GM12878 (cell line): ENCODE data around the gene HOXD3. TPM values are rescaled to one million over a fixed set of nuclear protein-coding genes. Genes with fewer than 3 reads are reported as not detected.

Experiments used
- ATAC-seq: fragments of 200-7000 bp; cut with Tn5 transposase; 3 replicates; pipeline ENCODE4 v1.9.1; 2020; ENCODE audit warnings: mild to moderate bottlenecking, moderate library complexity
- BruUV-seq: library from RNA; stranded (reverse); fragments of 400-500 nt; replicated peaks from 2 replicates; lab custom pipeline; 2021; lab: Mats Ljungman, UMichigan
- CTCF ChIA-PET: fragments of 300-600 bp; sonication (Branson Sonifier 250); formaldehyde crosslinking; extraction: SDS; loops from one replicate; lab custom pipeline; 2021; ENCODE audit warnings: inconsistent platforms; lab: Yijun Ruan, JAX
- POLR2A ChIA-PET: fragments of 350-600 bp; formaldehyde crosslinking; extraction: SDS; loops from one replicate; lab custom pipeline; 2021; ENCODE audit warnings: inconsistent platforms; lab: Charles Lee
- RAD21 ChIA-PET: fragments of 300-600 bp; sonication (Branson Sonifier 250); formaldehyde crosslinking; loops from one replicate; lab custom pipeline; 2023; ENCODE audit warnings: antibody characterized with exemption; ENCODE audit not compliant: unreplicated experiment; lab: Charles Lee
- SMC1A ChIA-PET: fragments of 300-600 bp; sonication (Branson Sonifier 250); formaldehyde crosslinking; loops from one replicate; lab custom pipeline; 2023; ENCODE audit not compliant: unreplicated experiment, uncharacterized antibody; lab: Charles Lee
- DNase-seq: peaks from one replicate; pipeline ENCODE4 v3.0.0-alpha.2; 2011; ENCODE audit warnings: low read depth, low spot score
- FAIRE-seq: peaks from 3 replicates; lab custom pipeline; 2011; peaks lifted over from hg19 to GRCh38; lab: Jason Lieb, UNC
- H2AFZ ChIP-seq: 2 replicates; pipeline ENCODE4 v1.6.0; 2011; ENCODE audit warnings: low read depth, low read length, control low read depth; ENCODE audit not compliant: control insufficient read depth
- H3K27ac ChIP-seq: 2 replicates; pipeline ENCODE4 v1.5.1; 2011; ENCODE audit warnings: control low read depth; ENCODE audit not compliant: control insufficient read depth, insufficient read depth
- H3K27me3 ChIP-seq, 2 experiments: replicated peaks in 1 of 2; 2 replicates each; pipeline versions ENCODE4 v1.6.0 to v1.6.1; 2011; ENCODE audit warnings: low read length in 1 of 2; ENCODE audit not compliant: control insufficient read depth in 2 of 2, insufficient read depth in 2 of 2
- H3K36me3 ChIP-seq, 2 experiments: 2 replicates each; pipeline ENCODE4 v1.5.1; 2011; ENCODE audit warnings: low read length in 1 of 2; ENCODE audit not compliant: control insufficient read depth in 2 of 2, insufficient read depth in 2 of 2
- H3K4me1 ChIP-seq: 2 replicates; pipeline ENCODE4 v1.6.1; 2011; ENCODE audit warnings: mild to moderate bottlenecking, low read length, moderate library complexity, mixed read lengths; ENCODE audit not compliant: control insufficient read depth, insufficient read depth
- H3K4me2 ChIP-seq: 2 replicates; pipeline ENCODE4 v1.6.0; 2011; ENCODE audit warnings: control low read depth; ENCODE audit not compliant: control insufficient read depth, insufficient read depth
- H3K4me3 ChIP-seq: fragments of 200-600 bp; sonication (generic); 2 replicates; pipeline ENCODE4 v1.5.1; 2016
- H3K79me2 ChIP-seq: 2 replicates; pipeline ENCODE4 v1.6.0; 2011; ENCODE audit warnings: low read length; ENCODE audit not compliant: control insufficient read depth, insufficient read depth
- H3K9ac ChIP-seq: 2 replicates; pipeline ENCODE4 v1.8.0; 2011; ENCODE audit warnings: low read length, control low read depth, mixed read lengths; ENCODE audit not compliant: control insufficient read depth, insufficient read depth
- H3K9me3 ChIP-seq: replicated peaks from 3 replicates; pipeline ENCODE4 v1.5.1; 2011; ENCODE audit warnings: mild to moderate bottlenecking, low read length; ENCODE audit not compliant: control insufficient read depth, insufficient read depth
- H4K20me1 ChIP-seq: 2 replicates; pipeline ENCODE4 v1.6.0; 2011; ENCODE audit not compliant: control insufficient read depth, insufficient read depth
- BHLHE40 ChIP-seq, 2 experiments: fragments of 450-650 bp in 1 of 2; IDR thresholded peaks; 2 replicates each; pipeline ENCODE4 v1.6.1; 2011 to 2017; ENCODE audit warnings: low read depth in 2 of 2, borderline replicate concordance in 1 of 2, improper control_type of control experiment in 1 of 2, low read length in 1 of 2, mild to moderate bottlenecking in 1 of 2
- CBFB ChIP-seq: IDR thresholded peaks from 2 replicates; pipeline ENCODE4 v1.6.1; 2016; ENCODE audit warnings: antibody characterized with exemption, low read depth
- CHD1 ChIP-seq: IDR thresholded peaks from 2 replicates; pipeline ENCODE4 v1.6.1; 2012; ENCODE audit warnings: low read depth, low read length, improper control_type of control experiment
- CREM ChIP-seq: IDR thresholded peaks from 2 replicates; pipeline ENCODE4 v1.6.1; 2014; ENCODE audit warnings: antibody characterized with exemption, low read depth
- DPF2 ChIP-seq: fragments of 450-650 bp; IDR thresholded peaks from 2 replicates; pipeline ENCODE4 v1.6.1; 2017; ENCODE audit warnings: mild to moderate bottlenecking
- JUNB ChIP-seq: IDR thresholded peaks from 2 replicates; pipeline ENCODE4 v1.6.1; 2016; ENCODE audit warnings: antibody characterized with exemption, mild to moderate bottlenecking
- KAT2A ChIP-seq: conservative IDR thresholded peaks from 2 replicates; pipeline ENCODE4 v1.6.1; 2011; ENCODE audit warnings: low read depth, low read length; ENCODE audit not compliant: control insufficient read depth
- MEF2B ChIP-seq: fragments of 450-650 bp; IDR thresholded peaks from 2 replicates; pipeline ENCODE4 v1.6.1; 2018; ENCODE audit warnings: mild to moderate bottlenecking, moderate library complexity; ENCODE audit not compliant: partially characterized antibody, poor library complexity, severe bottlenecking
- NBN ChIP-seq: fragments of 450-650 bp; IDR thresholded peaks from 2 replicates; pipeline ENCODE4 v1.6.1; 2016
- POLR2AphosphoS5 ChIP-seq: IDR thresholded peaks from 2 replicates; pipeline ENCODE4 v1.6.1; 2011; ENCODE audit warnings: mild to moderate bottlenecking, low read length, inconsistent platforms
- SMAD5 ChIP-seq: IDR thresholded peaks from 2 replicates; pipeline ENCODE4 v1.6.1; 2016; ENCODE audit warnings: antibody characterized with exemption, low read depth
- SRF ChIP-seq, 2 experiments: IDR thresholded peaks; 2 replicates each; pipeline ENCODE4 v1.6.1; 2011; ENCODE audit warnings: low read depth in 2 of 2, low read length in 2 of 2, mild to moderate bottlenecking in 1 of 2, moderate library complexity in 1 of 2
- SUPT20H ChIP-seq: IDR thresholded peaks from 2 replicates; pipeline ENCODE4 v1.6.1; 2011; ENCODE audit warnings: low read depth, mild to moderate bottlenecking, low read length, moderate library complexity, borderline replicate concordance; ENCODE audit not compliant: control insufficient read depth
- TCF7 ChIP-seq: IDR thresholded peaks from 2 replicates; pipeline ENCODE4 v1.6.1; 2014; ENCODE audit warnings: antibody characterized with exemption, borderline replicate concordance
- YY1 ChIP-seq: IDR thresholded peaks from 2 replicates; pipeline ENCODE4 v1.6.1; 2011; ENCODE audit warnings: low read depth, mild to moderate bottlenecking, low read length
- ZNF384 ChIP-seq: IDR thresholded peaks from 2 replicates; pipeline ENCODE4 v1.6.1; 2012; ENCODE audit warnings: low read depth, mild to moderate bottlenecking, low read length, improper control_type of control experiment, borderline replicate concordance
- WGBS: methylation state at CpG from one replicate; pipeline ENCODE4 v1.1.6; 2016; ENCODE audit warnings: low lambda C conversion rate; ENCODE audit not compliant: insufficient replicate concordance, insufficient coverage; ENCODE audit errors: missing lambda C conversion rate; 5-methylcytosine and 5-hydroxymethylcytosine counted together
- in situ Hi-C: fragments of 300-500 bp; cut with MboI; formaldehyde crosslinking; loops from 9 replicates; pipeline ENCODE4 v1.14.3; 2018; ENCODE audit warnings: mixed read lengths
- intact Hi-C: fragments of 100-400 bp; cut with micrococcal nuclease; formaldehyde crosslinking; loops from one replicate; pipeline ENCODE4 v1.14.2; 2022; ENCODE audit not compliant: unreplicated experiment
- polyA plus RNA-seq, 11 experiments: library from polyadenylated mRNA; depleted of rRNA in 4 of 11; unstranded in 6 of 11; stranded (reverse) in 5 of 11; fragments of >200 nt; fragmentation: Nextera tagmentation in 4 of 11; fragmentation: Illumina TruSeq in 1 of 11; extraction: Ambion mirVana in 4 of 11; extraction: Trizol in 1 of 11; gene quantifications; 1 replicate in 1 of 11; 2 replicates in 10 of 11; pipeline versions ENCODE4 v1.2.1 to v1.2.3, GENCODE V29; 2011 to 2016; ENCODE audit warnings: inconsistent platforms in 2 of 11, missing spikeins in 2 of 11, low read depth in 1 of 11
- total RNA-seq, 4 experiments: library from RNA; depleted of rRNA in 3 of 4; stranded (reverse); fragments of >200 nt in 3 of 4; fragmentation: Illumina TruSeq in 1 of 4; extraction: Trizol in 1 of 4; gene quantifications; 2 replicates each; pipeline versions ENCODE4 v1.2.1 to v1.2.3, GENCODE V29; 2013 to 2021
- TF ChIP-seq, protein P1 (sequence below): fragments of 450-650 bp; IDR thresholded peaks from 2 replicates; pipeline ENCODE4 v1.6.1; 2017; ENCODE audit warnings: mild to moderate bottlenecking, moderate library complexity
- TF ChIP-seq, protein P2 (sequence below): fragments of 450-650 bp; formaldehyde crosslinking; IDR thresholded peaks from 2 replicates; pipeline ENCODE4 v1.4.0; 2022; ENCODE audit warnings: mild to moderate bottlenecking, moderate library complexity

Gene HOXD3
- total and polyA plus RNA-seq, 10 of the 15 experiments (the other 5 are each of a cell fraction or from before 2014, with no cell fraction given) = not detected

DNA sequence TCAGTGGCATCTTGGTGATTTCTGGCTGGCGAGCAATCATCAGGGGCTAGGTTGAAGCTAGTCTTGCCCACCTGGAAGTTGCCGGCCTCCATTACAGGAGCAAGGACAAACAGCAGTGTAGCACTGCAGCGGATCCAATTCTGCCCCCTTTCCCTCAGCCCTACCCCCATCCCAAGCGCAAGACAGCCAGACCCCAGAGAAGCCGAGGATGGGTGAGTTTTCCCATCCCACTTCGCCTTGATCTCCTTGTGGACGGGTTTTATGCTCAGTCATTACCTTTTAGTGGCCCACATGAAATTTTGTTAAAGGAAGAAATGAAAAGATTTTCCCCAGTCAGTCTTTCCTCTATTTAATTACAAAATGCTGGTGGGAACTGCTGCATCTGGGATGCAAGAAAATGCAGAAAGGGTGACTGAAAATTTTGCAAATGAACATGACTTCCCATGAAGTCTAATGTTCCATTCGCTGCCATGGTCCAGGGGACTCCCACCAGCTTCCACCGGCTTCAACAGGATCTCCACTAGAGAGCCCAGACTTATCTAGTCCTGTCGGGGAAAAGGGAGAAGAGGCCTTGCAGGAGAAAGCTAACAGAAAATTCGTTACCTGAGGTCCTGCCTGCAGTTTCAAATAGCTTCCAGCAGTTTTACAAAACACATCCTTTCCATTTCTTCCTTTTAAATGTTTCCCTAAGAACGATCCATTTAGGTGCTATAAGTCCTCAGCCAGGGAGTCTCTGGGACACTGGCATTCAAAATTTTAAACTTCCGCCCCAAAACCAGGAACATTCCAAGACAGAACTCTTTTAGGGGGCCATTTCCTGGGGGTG, 36.5 kb upstream of the HOXD3 start:
- Histone ChIP-seq H3K4me1 (no peaks in the 10 kb centered on the region), H3K79me2 (no peaks in the 10 kb centered on the region), H2AFZ (no peak overlapping the region), H4K20me1 (no peaks in the 10 kb centered on the region), H3K27me3 (peaks cover 7 to 37% of the 10 kb centered on the region in 2 experiments), H3K27ac (no peak overlapping the region), H3K9me3 (peaks cover 1% of the 10 kb centered on the region; the same call in 1 of the 3 replicates), H3K9ac (no peak overlapping the region), H3K4me2 (no peak overlapping the region), H3K36me3 (no peaks in the 10 kb centered on the region), H3K4me3 (no peak overlapping the region)
- intact Hi-C loops (no loop called here), in situ Hi-C loops (loop anchor here (10.0 kb wide), 1 partner anchor 704 kb away; no protein-coding TSS in a partner anchor)
- CTCF ChIA-PET = interaction anchor here (0.6 to 1.4 kb wide), 5 partner anchors 10 to 531 kb away, joined by 3 to 7 read pairs (median 4); no protein-coding TSS in a partner anchor
- DNase-seq = no peak
- POLR2A ChIA-PET = no interaction called here
- no peak for ATAC-seq
- no TSS peak for BruUV-seq
- SMC1A ChIA-PET = no interaction called here
- RAD21 ChIA-PET = no interaction called here
- WGBS = 23% methylated on average over 13 of the region's 13 CpGs
- no peak for FAIRE-seq
- TF ChIP-seq POLR2AphosphoS5 = no peak
- TF ChIP-seq CREM = no peak
- TF ChIP-seq SUPT20H = no peak
- no peak for TF ChIP-seq KAT2A
- TF ChIP-seq, protein P1, sequence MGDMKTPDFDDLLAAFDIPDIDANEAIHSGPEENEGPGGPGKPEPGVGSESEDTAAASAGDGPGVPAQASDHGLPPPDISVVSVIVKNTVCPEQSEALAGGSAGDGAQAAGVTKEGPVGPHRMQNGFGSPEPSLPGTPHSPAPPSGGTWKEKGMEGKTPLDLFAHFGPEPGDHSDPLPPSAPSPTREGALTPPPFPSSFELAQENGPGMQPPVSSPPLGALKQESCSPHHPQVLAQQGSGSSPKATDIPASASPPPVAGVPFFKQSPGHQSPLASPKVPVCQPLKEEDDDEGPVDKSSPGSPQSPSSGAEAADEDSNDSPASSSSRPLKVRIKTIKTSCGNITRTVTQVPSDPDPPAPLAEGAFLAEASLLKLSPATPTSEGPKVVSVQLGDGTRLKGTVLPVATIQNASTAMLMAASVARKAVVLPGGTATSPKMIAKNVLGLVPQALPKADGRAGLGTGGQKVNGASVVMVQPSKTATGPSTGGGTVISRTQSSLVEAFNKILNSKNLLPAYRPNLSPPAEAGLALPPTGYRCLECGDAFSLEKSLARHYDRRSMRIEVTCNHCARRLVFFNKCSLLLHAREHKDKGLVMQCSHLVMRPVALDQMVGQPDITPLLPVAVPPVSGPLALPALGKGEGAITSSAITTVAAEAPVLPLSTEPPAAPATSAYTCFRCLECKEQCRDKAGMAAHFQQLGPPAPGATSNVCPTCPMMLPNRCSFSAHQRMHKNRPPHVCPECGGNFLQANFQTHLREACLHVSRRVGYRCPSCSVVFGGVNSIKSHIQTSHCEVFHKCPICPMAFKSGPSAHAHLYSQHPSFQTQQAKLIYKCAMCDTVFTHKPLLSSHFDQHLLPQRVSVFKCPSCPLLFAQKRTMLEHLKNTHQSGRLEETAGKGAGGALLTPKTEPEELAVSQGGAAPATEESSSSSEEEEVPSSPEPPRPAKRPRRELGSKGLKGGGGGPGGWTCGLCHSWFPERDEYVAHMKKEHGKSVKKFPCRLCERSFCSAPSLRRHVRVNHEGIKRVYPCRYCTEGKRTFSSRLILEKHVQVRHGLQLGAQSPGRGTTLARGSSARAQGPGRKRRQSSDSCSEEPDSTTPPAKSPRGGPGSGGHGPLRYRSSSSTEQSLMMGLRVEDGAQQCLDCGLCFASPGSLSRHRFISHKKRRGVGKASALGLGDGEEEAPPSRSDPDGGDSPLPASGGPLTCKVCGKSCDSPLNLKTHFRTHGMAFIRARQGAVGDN = no peak
- no peak for TF ChIP-seq DPF2
- TF ChIP-seq, protein P2, sequence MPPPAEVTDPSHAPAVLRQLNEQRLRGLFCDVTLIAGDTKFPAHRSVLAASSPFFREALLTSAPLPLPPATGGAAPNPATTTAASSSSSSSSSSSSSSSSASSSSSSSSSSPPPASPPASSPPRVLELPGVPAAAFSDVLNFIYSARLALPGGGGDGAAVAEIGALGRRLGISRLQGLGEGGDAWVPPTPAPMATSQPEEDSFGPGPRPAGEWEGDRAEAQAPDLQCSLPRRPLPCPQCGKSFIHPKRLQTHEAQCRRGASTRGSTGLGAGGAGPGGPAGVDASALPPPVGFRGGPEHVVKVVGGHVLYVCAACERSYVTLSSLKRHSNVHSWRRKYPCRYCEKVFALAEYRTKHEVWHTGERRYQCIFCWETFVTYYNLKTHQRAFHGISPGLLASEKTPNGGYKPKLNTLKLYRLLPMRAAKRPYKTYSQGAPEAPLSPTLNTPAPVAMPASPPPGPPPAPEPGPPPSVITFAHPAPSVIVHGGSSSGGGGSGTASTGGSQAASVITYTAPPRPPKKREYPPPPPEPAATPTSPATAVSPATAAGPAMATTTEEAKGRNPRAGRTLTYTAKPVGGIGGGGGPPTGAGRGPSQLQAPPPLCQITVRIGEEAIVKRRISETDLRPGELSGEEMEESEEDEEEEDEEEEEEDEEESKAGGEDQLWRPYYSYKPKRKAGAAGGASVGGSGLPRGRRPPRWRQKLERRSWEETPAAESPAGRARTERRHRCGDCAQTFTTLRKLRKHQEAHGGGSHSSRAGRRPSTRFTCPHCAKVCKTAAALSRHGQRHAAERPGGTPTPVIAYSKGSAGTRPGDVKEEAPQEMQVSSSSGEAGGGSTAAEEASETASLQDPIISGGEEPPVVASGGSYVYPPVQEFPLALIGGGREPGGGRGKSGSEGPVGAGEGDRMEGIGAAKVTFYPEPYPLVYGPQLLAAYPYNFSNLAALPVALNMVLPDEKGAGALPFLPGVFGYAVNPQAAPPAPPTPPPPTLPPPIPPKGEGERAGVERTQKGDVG (CRISPR knock-in tag) = no peak
- no peak for TF ChIP-seq SRF (IDR thresholded peaks at IDR 0.05; ENCODE audit: low read depth in 2 of 2, low read length in 2 of 2)
- TF ChIP-seq NBN = no peak
- TF ChIP-seq MEF2B = no peak
- TF ChIP-seq SMAD5 = no peak
- TF ChIP-seq ZNF384 = no peak
- TF ChIP-seq YY1 = no peak
- no peak for TF ChIP-seq JUNB
- TF ChIP-seq CBFB = no peak
- TF ChIP-seq TCF7 = no peak
- no peak for TF ChIP-seq BHLHE40 (IDR thresholded peaks at IDR 0.05; ENCODE audit: borderline replicate concordance in 1 of 2, low read depth in 2 of 2, low read length in 1 of 2)
- TF ChIP-seq CHD1 = no peak
